Smooth muscle cell (in vitro differentiated cells): Measurements from ENCODE around the gene CCDC7. TPM values are rescaled to one million over a fixed set of nuclear protein-coding genes. Genes with fewer than 3 reads are reported as not detected.

Source experiments
- DNase-seq: peaks from one replicate; lab custom pipeline; 2025; ENCODE audit not compliant: unreplicated experiment; lab: John Stamatoyannopoulos, UW
- H2AFZ ChIP-seq: fragments of 200-600 bp; sonication (generic); 2 replicates; pipeline ENCODE4 v1.6.0; 2016; ENCODE audit warnings: antibody characterized with exemption, low read depth, mild to moderate bottlenecking
- H3F3A ChIP-seq: fragments of 200-600 bp; sonication (generic); 2 replicates; pipeline ENCODE4 v1.6.0; 2017; ENCODE audit warnings: antibody characterized with exemption, low read depth
- H3K27ac ChIP-seq: fragments of 200-600 bp; sonication (generic); 2 replicates; pipeline ENCODE4 v1.5.1; 2016; ENCODE audit warnings: low read depth, mild to moderate bottlenecking
- H3K27me3 ChIP-seq: fragments of 200-600 bp; sonication (generic); 2 replicates; pipeline ENCODE4 v1.6.1; 2016; ENCODE audit warnings: low read depth, mild to moderate bottlenecking
- H3K36me3 ChIP-seq: fragments of 200-600 bp; sonication (generic); 2 replicates; pipeline ENCODE4 v1.5.1; 2016; ENCODE audit warnings: low read depth
- H3K4me1 ChIP-seq: fragments of 200-600 bp; sonication (generic); 2 replicates; pipeline ENCODE4 v1.5.1; 2016; ENCODE audit warnings: low read depth
- H3K4me2 ChIP-seq: fragments of 200-600 bp; sonication (generic); 2 replicates; pipeline ENCODE4 v1.6.0; 2016; ENCODE audit warnings: mild to moderate bottlenecking
- H3K4me3 ChIP-seq: fragments of 200-600 bp; sonication (generic); 2 replicates; pipeline ENCODE4 v1.5.1; 2016; ENCODE audit warnings: mild to moderate bottlenecking
- H3K79me2 ChIP-seq: fragments of 200-600 bp; sonication (generic); 2 replicates; pipeline ENCODE4 v1.6.0; 2016; ENCODE audit warnings: low read depth, mild to moderate bottlenecking
- H3K9ac ChIP-seq: fragments of 200-600 bp; sonication (generic); 2 replicates; pipeline ENCODE4 v1.6.0; 2016; ENCODE audit warnings: low read depth
- H3K9me3 ChIP-seq: fragments of 200-600 bp; sonication (generic); replicated peaks from 2 replicates; pipeline ENCODE4 v1.5.1; 2016; ENCODE audit warnings: low read depth
- H4K20me1 ChIP-seq: fragments of 200-600 bp; sonication (generic); 2 replicates; pipeline ENCODE4 v1.6.0; 2016; ENCODE audit warnings: low read depth
- CTCF ChIP-seq: fragments of 200-600 bp; sonication (generic); IDR thresholded peaks from 2 replicates; pipeline ENCODE4 v1.5.1; 2017; ENCODE audit warnings: borderline replicate concordance, mild to moderate bottlenecking, antibody characterized with exemption; ENCODE audit not compliant: insufficient read depth, poor library complexity, severe bottlenecking
- WGBS: methylation state at CpG from one replicate; pipeline ENCODE4 v1.1.7; 2016; ENCODE audit warnings: low lambda C conversion rate; 5-methylcytosine and 5-hydroxymethylcytosine counted together
- polyA plus RNA-seq: library from polyadenylated mRNA; unstranded; fragments of >200 nt; fragmentation: Nextera tagmentation; extraction: Ambion mirVana; gene quantifications from 2 replicates; pipeline ENCODE4 v1.2.1, GENCODE V29; 2016
- total RNA-seq: library from RNA; depleted of rRNA; stranded (reverse); fragments of >200 nt; gene quantifications from 2 replicates; pipeline ENCODE4 v1.2.3, GENCODE V29; 2014

The CCDC7 gene
- total and polyA plus RNA-seq, 2 experiments from 2014 or later = 1.5 to 4.2 TPM

GRCh38 chr10:32888161-32888927, 442.4 kb downstream of the CCDC7 start:
- Histone ChIP-seq H2AFZ (no peak overlapping the region), H3K27ac (no peak overlapping the region), H3K27me3 (no peaks in the 10 kb centered on the region), H3K9ac (no peak overlapping the region), H4K20me1 (no peaks in the 10 kb centered on the region), H3K4me2 (no peak overlapping the region), H3K36me3 (no peaks in the 10 kb centered on the region), H3K9me3 (no peaks in the 10 kb centered on the region), H3K79me2 (no peaks in the 10 kb centered on the region), H3F3A (no peaks in the 10 kb centered on the region), H3K4me1 (no peaks in the 10 kb centered on the region), H3K4me3 (no peak overlapping the region)
- DNase-seq = no peak
- TF ChIP-seq CTCF = no peak
- 95% methylated on average over 11 of the region's 11 CpGs for WGBS

- Histone ChIP-seq H3K4me3 (no peak overlapping the region), H3K4me2 (no peak overlapping the region), H3K9me3 (no peaks in the 10 kb centered on the region), H3K79me2 (no peaks in the 10 kb centered on the region), H4K20me1 (no peaks in the 10 kb centered on the region), H3F3A (no peaks in the 10 kb centered on the region), H3K4me1 (no peaks in the 10 kb centered on the region), H2AFZ (no peak overlapping the region), H3K9ac (no peak overlapping the region), H3K36me3 (no peaks in the 10 kb centered on the region), H3K27me3 (no peaks in the 10 kb centered on the region), H3K27ac (no peak overlapping the region)
- WGBS = 93% methylated on average over 1 of the region's 1 CpG
- no peak for DNase-seq
- no peak for TF ChIP-seq CTCF
These were observed 443.8 kb downstream of the CCDC7 start for GRCh38 chr10:32889631-32890212.

DNA sequence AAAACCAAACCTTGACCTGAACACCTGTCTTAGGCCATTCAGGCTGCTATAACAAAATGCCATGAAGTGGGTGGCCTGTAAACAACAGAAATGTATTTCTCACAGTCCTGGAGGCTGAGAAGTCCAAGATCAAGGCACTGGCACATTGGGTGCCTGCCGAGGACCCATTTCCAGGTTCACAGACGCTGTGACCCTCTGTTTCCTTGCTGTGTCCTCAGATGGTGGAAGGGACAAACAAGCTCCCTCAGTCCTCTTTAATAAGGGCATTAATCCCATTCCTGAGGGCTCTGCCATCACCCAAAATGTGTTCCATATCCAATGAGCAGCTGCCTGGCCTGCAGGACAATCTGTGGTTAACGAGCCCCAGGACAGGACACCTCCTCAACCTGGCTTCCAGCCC, 444.5 kb downstream of the CCDC7 start:
- 89% methylated on average over 3 of the region's 3 CpGs for WGBS
- Histone ChIP-seq H3K4me3 (no peak overlapping the region), H2AFZ (no peak overlapping the region), H3K27me3 (no peaks in the 10 kb centered on the region), H3K36me3 (no peaks in the 10 kb centered on the region), H3K9ac (no peak overlapping the region), H3K4me2 (no peak overlapping the region), H3F3A (no peaks in the 10 kb centered on the region), H3K27ac (no peak overlapping the region), H4K20me1 (no peaks in the 10 kb centered on the region), H3K9me3 (no peaks in the 10 kb centered on the region), H3K79me2 (no peaks in the 10 kb centered on the region), H3K4me1 (no peaks in the 10 kb centered on the region)
- TF ChIP-seq CTCF = no peak
- DNase-seq = no peak
